Right forelimb (tissue), 1 donor: ENCODE results near the gene IQGAP3.

Source experiments
- DNase-seq: peaks from one replicate; pipeline ENCODE4 v3.0.0-alpha.2; 2018

IQGAP3 gene

DNA sequence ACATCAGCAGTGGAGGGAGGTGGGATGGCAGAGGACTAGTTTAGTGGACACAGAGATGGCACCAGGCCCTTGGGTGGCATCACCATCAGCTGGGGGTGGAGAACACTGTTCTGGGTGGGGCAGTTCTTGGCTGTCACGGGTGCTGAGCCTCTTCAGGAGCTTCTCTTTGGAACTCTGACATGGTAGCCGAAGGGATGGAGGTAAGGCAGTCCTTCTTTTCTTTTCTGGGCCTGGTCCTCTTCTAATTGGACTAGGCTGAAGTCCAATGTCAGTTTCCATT lies 63.5 kb downstream of the IQGAP3 start:
- no peak for DNase-seq

DNA sequence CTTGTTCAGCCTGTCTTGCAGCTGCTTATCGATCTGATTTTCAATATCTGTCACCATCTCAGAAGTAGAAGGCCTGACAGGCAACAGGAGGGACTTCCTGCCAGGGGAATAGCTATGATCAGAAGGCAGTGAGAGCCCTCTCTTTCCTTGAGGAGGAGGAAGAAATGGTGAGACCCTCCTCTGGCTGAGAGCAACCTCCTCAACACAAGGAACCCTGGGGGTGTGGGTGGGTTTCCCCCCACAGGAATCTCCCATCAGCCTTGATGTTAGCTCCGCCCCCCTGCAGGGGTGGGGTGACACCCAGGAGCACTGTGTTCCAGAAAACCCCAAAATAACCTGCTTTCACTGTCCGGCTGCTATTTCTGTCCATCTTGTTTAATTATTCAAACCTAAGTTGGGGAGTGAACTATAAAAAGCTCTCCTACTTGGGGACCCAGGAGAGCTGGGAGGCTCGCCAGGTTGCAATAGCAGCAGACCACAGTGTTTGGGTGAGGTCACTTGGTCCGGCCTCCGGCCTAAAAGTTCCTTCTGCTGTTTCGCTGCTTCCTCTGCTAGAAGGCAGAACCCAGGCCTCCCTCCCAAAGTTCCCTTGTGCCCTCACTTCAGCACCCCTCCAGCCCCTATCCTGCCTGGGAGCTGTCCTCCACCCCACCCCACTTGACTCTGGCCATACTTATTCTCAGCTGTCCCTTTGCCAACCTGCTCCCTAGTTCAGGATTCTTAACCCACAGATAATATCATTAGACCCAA lies 64.0 kb downstream of the IQGAP3 start:
- no peak for DNase-seq

DNA sequence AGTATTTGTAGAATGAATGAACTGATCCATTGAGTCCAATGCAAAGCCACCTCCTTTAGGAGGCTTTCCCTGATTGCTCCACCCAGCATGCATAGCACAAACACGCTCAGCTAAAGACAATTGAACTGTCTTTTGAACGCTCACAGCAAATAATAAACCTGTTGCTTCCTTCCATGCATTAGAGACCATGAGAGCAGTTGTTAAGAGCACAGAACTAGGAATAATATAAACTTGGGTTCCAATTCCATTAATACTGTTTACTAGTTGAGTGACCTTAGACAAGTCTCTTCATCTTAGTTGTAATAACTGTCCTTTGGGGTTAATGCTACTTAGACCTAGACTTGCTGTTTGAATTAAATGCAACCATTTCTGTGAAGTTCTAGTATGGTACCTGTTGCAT lies 65.9 kb downstream of the IQGAP3 start:
- no peak for DNase-seq

DNA sequence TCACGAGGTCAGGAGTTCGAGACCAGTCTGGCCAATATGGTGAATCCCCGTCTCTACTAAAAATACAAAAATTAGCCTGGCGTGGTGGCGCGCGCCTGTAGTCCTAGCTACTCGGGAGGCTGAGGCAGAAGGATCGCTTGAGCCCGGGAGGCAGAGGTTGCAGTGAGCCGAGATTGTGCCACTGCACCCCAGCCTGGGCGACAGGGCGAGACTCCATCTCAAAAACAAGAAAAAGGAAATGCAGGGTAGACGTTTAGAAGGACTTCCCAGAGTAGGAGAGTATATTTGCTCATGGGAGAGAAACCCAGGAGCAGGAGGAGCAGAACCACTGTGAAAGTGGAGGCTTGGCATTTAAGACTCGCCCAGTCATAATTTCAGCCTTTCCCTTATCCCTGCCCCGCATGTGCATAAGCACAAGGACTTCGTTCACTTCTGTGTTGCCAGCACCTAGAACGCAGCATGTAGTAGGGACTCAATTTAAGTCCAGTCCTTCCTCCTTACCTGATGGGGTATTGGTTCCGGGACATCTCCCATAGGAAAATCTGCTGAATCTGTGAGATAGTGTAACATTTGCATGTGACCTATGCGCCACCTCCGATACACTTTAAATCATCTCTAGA lies 66.6 kb downstream of the IQGAP3 start:
- no peak for DNase-seq

DNA sequence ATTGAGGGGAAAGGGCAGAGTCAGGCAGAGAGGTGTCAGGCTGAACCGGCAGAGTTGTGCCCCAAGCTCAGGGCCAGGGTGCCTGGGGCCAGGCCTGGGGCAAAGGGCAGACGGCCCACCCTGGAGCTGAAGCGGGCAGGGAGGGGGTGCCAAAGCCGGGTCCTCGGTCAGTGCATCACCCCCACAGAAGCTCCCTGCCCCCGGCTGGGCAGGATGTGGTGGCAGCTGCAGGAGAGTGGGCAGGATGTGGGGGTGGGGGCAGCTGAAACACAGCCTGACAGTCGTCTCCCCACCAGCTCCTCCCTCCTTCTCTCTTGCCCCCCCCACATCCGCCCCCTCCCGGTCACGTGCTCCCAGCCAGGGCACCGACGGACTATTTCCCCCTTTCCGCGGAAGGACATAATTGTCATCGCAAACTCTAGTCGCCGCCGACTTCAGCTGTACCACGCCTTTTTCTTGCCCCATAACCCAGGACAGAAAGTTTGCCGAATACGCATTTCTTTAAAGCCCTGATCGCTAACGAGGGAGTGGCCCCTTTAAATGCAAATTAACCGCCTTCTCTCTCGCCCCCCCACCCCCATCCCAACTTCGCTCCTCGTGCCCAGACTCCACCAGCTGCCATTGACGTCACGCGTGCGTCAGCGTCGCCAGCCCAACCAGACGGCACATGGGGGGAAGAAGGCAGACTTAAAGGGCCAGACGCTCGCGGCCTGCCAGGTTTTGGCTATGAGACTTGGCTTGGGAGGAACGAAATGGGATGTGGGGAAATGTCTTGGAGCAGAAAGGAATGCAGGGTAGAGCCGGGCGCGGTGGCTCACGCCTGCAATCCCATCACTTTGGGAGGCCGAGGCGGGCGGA lies 67.3 kb downstream of the IQGAP3 start:
- peak; percentile 99 for DNase-seq

DNA sequence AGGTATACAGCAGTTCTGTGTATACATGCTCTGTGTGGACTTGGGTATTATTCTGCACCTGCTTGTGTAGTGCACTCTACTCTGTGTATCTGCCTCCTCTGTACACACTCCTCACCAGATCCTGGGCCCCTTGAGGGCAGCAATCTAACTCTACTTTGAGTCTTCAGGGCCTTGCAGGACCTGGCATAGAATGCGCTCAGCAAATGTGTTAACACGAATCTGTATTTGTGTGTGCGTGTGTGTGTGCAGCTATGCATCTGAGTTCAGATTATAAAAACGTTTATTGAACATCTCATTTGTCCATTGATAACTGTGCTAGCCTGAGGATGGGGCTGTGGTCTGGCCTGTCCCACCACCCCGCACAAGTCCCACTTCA lies 67.9 kb downstream of the IQGAP3 start:
- DNase-seq = no peak

DNA sequence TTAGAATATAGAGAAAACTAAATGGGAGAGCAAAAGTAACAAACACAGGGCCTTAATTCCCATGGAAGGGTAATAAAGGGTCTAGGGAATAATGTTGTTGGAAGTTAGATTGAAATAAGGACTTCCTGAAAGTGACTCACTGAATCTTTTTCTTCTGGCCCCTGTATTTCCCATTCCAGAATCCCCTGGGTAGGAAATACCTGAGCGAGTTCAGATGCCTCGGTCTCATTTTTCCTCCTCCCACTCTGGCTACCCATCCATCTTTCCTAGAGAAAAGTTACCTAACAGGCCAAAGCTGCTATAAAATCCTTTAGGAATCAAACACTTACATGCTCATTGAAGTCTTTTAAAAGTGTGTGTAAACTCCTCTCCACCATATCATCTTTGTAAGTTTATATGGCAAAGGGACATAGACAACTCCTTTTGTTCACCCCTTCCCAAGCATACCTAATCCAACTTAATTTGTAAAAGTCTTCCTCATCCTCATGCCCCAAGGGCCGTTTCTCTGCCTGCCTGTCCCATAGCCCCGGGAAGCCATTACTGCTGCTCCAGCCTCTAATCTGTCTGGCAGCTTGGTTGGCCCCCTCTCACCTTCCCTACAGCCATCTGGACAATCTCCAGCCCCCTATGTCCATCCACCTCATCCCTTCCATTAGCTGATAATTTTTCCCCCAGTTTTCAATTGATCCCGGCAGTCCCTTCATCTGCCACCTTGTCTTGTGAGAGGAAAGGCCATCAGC lies 68.5 kb downstream of the IQGAP3 start:
- DNase-seq = no peak

DNA sequence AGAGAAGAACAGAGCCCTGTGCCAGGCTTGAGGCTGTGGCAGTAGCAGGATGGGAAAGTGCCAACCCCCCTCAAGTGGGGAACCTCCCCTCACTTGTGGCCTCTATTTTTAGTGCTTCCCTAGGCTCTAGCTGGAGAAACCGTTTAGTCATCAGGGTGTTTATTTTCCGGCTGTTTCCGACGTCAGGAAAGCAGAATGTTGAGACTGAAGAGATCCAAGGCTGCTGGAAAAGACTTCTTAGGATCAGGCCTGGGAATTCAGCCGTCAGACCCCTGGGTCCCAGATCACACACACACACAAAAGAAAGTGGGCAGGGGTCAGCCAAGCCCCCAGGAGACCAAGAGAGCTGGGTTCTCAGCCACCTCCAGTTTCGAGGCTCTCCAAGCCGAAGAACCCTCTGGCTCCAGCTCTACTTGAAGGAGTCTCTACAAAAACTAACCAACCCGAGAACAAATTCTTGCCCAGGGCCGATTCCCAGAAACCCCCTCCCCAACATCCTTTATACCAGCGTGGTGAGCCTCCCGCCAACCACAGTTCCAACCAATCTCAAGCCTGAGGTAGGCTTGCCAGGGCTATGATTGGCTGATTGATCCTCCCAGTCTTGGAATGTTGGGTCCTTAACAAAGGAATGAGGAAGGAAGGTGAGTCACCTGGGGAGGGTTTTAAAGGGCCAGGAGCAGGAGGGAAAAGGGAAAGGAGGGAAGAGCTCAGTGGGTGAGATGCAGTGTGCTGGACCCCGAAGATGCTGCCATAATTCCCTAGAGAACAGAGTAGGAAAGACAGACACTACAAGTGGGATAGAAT lies 69.3 kb downstream of the IQGAP3 start:
- DNase-seq = peak; percentile 73

DNA sequence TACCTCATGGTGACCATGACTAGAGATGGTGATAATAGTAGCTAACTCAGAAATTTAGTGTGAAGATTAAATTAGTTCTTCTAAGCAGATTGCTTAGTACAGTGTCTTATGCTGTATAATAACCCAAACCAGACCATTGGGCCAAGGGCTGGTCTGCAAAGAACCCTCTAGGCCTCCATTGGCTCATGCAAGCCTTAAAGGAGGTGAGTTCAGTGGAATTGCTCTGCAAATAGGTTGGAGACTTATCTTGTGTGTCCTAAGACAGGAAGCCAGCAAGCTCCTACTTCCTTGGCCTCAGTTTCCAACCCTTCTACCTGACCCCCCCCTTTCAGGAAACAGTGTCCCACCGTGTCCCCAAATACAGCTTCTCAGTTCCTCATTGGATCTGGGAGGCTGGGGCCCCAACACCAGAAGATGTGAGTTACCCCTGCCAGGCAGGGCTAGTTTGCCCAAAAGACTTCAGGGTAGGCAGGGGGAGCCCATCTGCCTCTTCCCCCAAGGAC lies 69.9 kb downstream of the IQGAP3 start:
- no peak for DNase-seq

DNA sequence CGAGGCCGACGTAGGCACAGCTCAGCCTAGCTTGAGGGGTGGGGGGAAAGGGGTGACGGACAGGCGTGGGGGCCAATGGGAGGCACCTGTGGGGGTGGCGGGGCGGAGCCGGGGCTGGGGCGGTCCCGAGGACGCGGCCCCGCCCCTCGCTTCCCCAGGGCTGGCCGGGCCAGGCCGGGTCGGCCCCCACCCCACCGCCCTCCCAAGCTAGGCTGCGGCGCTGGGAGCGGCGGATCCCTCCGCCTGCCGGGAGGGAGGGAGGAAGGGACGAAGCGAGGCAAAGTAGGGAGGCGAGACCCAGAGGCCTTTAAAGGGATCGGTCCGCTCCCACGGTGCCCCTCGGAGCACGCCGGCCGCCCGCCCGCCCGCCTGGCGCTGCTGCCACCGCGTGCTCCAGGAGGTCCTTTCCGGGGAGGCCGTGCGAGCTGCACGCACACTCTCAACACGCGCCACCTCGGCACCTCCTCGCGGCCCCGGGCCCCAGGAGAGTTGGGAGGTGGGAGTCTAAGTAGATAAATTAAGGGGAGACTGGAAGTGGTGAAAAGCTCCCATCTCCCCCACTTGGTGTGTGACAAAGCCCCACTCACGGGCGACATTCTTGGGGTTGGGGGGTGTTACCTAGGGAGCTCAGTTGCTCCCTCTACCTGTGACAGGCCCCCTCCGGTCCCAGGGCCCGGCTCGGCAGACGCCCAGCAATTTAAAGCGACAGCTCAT lies 71.4 kb downstream of the IQGAP3 start:
- DNase-seq = peak; percentile 98

DNA sequence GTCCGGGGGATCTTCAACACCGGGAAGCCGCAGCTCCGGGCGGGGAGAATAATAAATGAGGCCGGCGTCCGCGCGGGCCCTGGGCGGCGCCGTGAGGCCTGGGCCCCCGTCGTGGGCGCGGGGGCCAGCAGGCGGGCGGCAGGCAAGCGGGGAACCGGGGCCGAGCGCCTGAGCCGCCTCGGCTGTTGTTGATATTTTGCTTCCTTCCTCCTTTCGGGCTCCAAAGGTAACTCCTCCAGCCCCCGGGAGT lies 71.9 kb downstream of the IQGAP3 start, which contains the start of gene MEF2D:
MEF2D (minus strand) TSS at position 233 of the 250 bp plus-strand sequence. CDS start 17,483 bp downstream, outside the sequence.
- no peak for DNase-seq

DNA sequence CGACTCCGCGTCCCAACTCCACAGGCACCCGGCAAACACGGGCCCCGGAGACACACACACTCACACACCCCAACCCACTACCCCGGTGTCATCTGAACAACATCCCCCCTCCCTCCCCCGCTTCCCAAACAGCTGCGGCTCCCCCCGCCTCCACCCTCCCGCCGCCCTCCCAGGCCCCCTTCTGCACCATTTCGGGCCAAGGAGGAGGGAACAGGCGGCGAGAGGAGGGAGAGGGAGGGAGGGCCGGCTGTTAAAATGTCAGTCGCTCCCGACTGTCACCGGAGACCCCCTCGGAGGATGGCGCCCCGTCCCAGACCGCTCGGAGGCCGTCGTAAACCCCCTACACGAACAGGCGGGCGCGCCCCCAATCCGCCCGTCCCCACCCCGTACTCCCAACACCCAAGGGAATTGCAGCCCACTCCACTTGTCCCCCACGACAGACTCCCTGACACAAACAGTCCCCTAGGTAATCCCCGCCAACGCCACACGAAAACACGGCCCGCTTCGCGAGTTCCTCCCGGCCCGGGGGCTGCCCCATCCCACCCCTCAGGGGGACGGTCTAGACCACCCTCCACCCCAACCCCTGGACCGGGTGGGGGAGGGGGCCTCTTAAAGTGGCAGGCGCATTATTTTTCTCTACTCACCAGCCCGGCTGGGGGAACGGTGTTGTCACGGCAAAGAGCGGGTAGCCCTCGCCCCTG lies 72.4 kb downstream of the IQGAP3 start:
- peak; percentile 89 for DNase-seq

DNA sequence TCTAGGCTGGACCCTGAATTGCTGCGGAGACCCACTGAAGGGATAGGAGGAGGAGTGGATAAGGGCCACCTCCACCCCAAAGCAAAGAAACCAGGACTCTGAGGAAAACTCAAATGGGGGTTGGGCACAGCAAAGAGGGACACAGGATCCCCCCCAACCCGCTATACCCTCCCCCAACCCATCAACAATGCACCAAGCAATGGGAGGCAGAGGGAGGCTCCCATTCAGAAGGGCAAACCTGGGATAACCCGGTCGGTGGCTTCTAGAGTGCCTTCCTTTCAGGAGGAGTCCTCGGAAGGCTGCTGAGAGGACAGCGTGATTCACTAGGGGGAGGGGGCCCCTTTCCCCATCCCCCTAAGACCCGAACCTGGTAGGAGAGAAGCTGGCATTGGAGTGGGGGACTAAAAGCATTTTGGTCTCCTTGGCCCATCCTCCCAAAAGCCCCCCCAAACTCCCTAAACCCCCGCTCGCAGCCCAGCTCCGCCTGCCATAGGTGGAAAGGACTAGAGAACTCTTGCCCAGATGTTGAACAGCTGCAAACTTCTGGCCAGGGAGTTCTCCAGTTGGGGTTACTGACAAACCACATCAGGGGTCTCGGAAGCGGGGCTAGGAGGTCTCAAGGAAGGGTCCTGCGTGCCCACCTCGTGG lies 73.0 kb downstream of the IQGAP3 start:
- no peak for DNase-seq

DNA sequence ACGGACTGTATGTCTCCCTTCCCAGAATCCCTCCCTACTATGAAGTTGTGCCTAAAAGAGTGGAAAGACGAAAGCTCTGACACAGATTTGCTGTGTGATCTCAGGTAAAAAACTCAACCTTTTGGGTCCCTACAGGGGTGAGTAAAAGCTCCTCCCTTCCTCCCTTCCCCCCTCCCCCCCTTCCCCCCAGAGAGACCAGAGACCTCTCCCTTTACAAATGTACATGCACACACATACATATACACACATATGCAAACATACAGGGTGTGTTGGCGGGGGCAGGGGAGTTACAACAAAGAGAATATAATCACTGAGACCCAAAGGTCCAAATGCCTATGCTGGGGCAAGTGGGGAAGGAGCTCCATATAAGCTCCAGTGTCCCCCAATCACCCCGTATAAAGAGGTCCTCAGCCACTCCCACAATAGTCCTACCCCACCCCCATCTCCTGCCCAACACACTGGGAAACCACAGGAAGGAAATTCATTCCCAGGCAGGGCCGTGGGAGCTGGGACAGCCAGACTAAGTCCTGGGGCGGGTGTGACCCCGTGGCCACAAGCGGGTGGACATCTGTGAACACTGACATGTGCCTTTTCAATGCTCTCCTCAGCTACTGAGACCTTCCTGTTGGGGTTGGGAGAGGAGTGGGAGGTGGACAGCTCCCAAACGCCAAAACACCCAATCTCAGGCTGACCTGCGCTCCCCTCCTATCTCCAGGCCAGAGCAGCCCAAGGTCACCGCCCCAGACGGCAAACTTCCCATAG lies 73.8 kb downstream of the IQGAP3 start:
- no peak for DNase-seq

DNA sequence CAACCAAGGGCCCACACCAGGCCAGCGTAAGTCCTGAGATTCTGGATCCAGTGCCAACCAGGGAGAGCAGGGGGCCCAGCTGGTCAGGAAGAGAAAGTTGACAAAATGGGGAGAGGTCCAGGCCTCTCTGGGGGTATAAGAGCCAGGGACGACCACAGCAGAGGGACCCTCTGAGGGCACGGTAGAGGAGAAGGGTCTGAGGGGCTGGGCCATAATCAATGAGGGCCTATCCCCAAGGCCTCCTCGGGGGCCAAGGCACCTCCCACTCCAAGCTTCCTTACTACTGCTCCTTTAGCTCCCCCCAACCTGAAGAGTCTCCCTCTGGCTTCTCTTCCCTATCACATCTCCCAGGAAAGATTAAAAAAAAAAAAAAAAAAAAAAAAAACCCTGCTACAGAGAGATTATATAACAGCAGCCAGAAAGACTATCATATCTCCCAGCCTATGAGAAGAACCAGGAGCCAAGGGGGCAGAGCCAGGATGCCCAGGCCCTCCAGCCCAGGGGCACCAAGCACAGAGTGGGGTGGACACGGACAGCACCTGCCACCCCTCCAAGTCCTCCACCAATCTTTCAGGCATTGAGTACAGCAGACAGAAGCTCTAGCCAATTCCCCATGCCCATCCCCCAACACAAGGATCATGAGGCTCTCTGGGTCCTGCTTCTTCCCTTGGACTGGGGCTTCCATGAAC lies 74.5 kb downstream of the IQGAP3 start:
- no peak for DNase-seq

DNA sequence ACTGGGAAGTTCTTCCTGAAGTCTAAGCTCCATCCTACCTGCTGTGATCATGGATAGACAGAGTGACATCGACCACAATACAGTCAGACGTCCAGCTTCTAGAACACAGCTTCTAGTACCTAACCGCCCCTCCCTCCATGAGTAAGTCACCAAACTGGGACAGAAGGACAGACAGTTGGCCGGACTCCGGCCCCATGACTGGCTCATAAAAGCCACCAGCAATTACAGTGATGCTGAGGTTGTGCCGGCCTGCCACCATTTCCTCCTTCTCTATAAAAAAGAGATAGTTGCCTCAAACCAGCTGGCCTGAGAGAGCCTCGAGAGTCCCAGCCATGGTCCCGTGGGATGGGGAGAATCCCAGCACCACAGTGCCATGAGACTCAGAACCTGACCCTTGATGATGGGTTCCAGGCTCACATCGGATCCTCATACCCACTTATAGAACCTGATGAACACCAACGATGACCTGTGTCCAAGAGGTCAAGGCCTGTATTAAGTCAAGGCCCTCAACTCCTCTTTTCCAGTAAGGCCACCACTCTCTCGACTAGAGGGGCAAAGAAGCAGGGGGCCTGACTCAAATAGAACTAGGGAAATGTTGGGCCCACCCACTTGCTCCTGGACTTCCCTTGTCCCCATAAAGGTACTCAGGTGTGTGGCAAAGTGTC lies 75.2 kb downstream of the IQGAP3 start:
- DNase-seq = no peak

DNA sequence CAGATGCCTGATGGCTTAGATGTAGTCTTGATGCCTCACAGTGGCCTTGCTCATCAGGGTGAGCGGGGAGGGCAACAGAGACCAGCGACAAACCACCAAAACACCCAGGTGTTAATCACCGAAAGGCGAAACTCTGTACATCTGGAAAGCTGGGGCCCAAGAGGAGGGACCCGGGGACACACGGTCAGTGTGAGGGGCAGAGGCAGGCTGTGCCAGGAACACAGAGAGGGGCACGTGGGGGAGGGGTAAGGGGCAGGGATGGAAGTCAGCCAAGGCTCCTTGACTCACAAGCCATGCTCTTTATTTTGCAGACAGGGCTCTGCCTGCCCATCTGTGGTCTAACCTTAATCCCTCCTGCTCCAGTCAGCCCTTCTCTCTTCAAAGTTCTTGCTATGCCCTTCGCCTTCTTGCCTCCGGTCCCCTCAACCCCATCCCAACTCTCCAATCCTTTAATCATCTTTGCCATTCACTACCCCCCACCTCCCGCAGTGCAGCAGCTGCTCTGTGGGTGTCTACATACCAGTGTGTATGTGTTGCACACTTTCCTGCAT lies 76.1 kb downstream of the IQGAP3 start:
- DNase-seq = no peak
